Fibroblast of lung (primary cell): ENCODE measurements around the gene SH2D3C.

Source experiments
- CTCF ChIP-seq, 2 donors: IDR thresholded peaks in 1 of 2; conservative IDR thresholded peaks in 1 of 2; 1 replicate in 1 of 2; 2 replicates in 1 of 2; pipeline ENCODE4 v1.5.1; 2011 to 2012; ENCODE audit warnings: low read length in 2 of 2, control low read depth in 1 of 2, inconsistent platforms in 1 of 2, low read depth in 1 of 2, mild to moderate bottlenecking in 1 of 2
- EZH2 ChIP-seq: IDR thresholded peaks from 2 replicates; pipeline ENCODE4 v1.5.1; 2012; ENCODE audit warnings: low read length, control low read depth, mild to moderate bottlenecking; ENCODE audit errors: missing control alignments

DNA sequence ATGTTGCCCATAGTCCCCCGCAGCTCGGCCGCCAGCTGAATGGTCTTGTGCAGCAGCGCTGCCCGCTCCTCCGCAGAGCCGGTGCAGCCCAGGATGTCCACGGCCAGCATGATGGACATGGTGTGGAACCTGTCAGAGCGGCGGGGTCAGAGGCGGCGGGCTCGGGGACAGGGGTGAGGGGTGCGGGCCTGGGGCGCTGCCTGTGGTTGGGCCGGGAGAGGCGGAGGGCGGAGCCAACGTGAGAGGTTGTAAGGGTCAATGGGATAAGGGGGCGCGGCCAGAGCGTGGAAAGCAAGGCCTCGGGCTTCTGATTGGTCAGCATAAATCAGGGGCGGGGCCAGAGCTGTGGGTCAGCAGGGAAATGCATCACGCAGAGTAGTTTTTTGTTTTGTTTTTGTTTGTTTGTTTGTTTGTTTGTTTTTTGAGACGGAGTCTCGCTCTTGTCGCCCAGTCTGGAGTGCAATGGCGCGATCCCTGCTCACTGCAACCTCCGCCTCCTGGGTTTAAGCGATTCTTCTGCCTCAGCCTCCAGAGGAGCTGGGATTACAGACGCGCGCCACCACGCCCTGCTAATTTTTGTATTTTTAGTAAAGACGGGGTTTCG, 36.5 kb downstream of the SH2D3C start:
- no peak for TF ChIP-seq CTCF (conservative IDR thresholded peaks at IDR 0.05 in 1 of 2, IDR thresholded peaks at IDR 0.05 in 1 of 2; ENCODE audit: low read depth in 1 of 2, low read length in 2 of 2)
- TF ChIP-seq EZH2: no peak
